ENCODE data around the gene EFCAB5. TPM values are rescaled to one million over a fixed set of nuclear protein-coding genes. Genes with fewer than 3 reads are reported as not detected.

EFCAB5 gene
- total and polyA plus RNA-seq, 10 of the 15 experiments (the other 5 are each of a cell fraction or from before 2014, with no cell fraction given): 0.39 to 2.6 (median 1.0) TPM

DNA sequence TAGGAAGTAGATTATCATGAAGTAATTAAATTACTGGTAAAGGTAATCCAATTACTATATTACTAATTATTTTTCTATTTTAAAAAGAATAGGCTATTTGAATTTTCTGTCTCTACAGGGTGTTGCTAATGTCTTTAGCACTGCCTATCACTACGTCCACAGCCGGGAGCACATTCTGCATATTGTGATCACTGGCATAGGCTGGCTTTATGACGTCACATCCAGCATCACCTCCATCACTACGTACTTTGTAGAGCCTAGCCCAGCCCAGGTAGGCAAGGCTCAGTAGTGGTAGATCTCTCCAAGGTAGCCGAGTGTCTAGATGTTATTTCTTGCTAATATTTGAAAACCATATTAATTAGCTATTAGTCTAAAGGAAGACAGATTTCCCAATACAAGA lies 141.3 kb downstream of the EFCAB5 start:
- POLR2A ChIA-PET: interaction anchor here (0.6 to 0.7 kb wide), 2 partner anchors 204 to 394 kb away, joined by 3 to 9 read pairs; no protein-coding TSS in a partner anchor
- no peak for TF ChIP-seq KDM1A (IDR thresholded peaks at IDR 0.05; ENCODE audit: borderline replicate concordance)
- no peak for TF ChIP-seq CHD2 (IDR thresholded peaks at IDR 0.05; ENCODE audit: borderline replicate concordance, low read depth, low read length)
- no peak for TF ChIP-seq POLR2AphosphoS5 (IDR thresholded peaks at IDR 0.05; ENCODE audit: low read length)
- TF ChIP-seq ZNF384 (IDR thresholded peaks at IDR 0.05; ENCODE audit: borderline replicate concordance, low read depth, low read length): no peak
- no peak for TF ChIP-seq MXI1 (IDR thresholded peaks at IDR 0.05; ENCODE audit: low read depth, low read length)
- WGBS (ENCODE audit: insufficient coverage, insufficient replicate concordance, low lambda C conversion rate, missing lambda C conversion rate): 43% methylated on average over 5 of the region's 5 CpGs

DNA sequence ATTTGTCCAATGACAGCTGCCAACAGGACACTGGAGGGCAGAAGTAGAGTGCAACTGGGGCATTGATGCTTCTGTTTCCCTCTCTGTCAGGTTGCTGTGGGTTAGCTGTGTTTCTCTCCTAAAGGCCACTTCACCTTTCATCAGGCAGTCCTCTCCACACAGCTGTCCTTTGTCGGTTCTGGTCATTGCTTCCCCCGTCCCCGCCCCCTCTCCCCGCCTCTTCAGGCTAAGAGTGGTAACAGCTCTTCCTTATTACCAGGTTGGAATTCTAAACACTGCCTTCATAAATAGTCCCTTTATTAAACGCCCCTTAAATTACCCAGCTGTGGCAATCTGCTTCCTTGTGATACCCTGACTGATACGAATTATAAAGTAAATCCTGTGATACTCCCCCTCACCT lies 143.4 kb downstream of the EFCAB5 start:
- H4K20me1 ChIP-seq (ENCODE audit: control insufficient read depth, insufficient read depth): no peaks in the 10 kb centered on the region
- H3K4me2 ChIP-seq (ENCODE audit: control insufficient read depth, insufficient read depth): no peak overlapping the region
- WGBS (ENCODE audit: insufficient coverage, insufficient replicate concordance, low lambda C conversion rate, missing lambda C conversion rate): 43% methylated on average over 6 of the region's 6 CpGs
- ATAC-seq (no peak), DNase-seq (ENCODE audit: low read depth, low spot score) (no peak), FAIRE-seq (no peak)
- intact Hi-C loops (cut with micrococcal nuclease; ENCODE audit: unreplicated experiment) (no loop called here), in situ Hi-C loops (cut with MboI) (loop anchor here (25.0 kb wide), 1 partner anchor 272 kb away; no protein-coding TSS in a partner anchor)
- H3K4me3 ChIP-seq: no peak overlapping the region
- TF ChIP-seq ASH2L (IDR thresholded peaks at IDR 0.05; ENCODE audit: borderline replicate concordance, low read depth): no peak
- TF ChIP-seq NR2C1 (IDR thresholded peaks at IDR 0.05): no peak
- no peak overlapping the region for H3K9ac ChIP-seq (ENCODE audit: control insufficient read depth, insufficient read depth, low read length)
- BruUV-seq (replicated peaks): no TSS peak
- H3K36me3 ChIP-seq (ENCODE audit: control insufficient read depth in 2 of 2, insufficient read depth in 2 of 2, low read length in 1 of 2): no peaks in the 10 kb centered on the region
- CTCF ChIA-PET: interaction anchor here (0.7 to 2.9 kb wide), 5 partner anchors 9 to 636 kb away, joined by 3 to 25 read pairs (median 4); no protein-coding TSS in a partner anchor
- no peaks in the 10 kb centered on the region for H3K9me3 ChIP-seq (replicated peaks; ENCODE audit: control insufficient read depth, insufficient read depth, low read length)
- RAD21 ChIA-PET (ENCODE audit: unreplicated experiment): interaction anchor here (1.3 kb wide), 1 partner anchor 8 kb away, joined by 3 read pairs; no protein-coding TSS in a partner anchor
- no peaks in the 10 kb centered on the region for H3K79me2 ChIP-seq (ENCODE audit: control insufficient read depth, insufficient read depth, low read length)
- H2AFZ ChIP-seq (ENCODE audit: control insufficient read depth, low read depth, low read length): no peak overlapping the region
- POLR2A ChIA-PET: no interaction called here
- no peaks in the 10 kb centered on the region for H3K4me1 ChIP-seq (ENCODE audit: control insufficient read depth, insufficient read depth, low read length)
- H3K27ac ChIP-seq (ENCODE audit: control insufficient read depth, insufficient read depth): no peak overlapping the region
- H3K27me3 ChIP-seq (replicated peaks in 1 of 2; ENCODE audit: control insufficient read depth in 2 of 2, insufficient read depth in 2 of 2, low read length in 1 of 2): peaks cover 0 to 2% of the 10 kb centered on the region in 2 experiments; a peak in 3 of 4 replicates
- SMC1A ChIA-PET (ENCODE audit: uncharacterized antibody, unreplicated experiment): interaction anchor here (0.8 to 2.3 kb wide), 2 partner anchors 9 to 12 kb away, joined by 3 to 14 read pairs; no protein-coding TSS in a partner anchor

More for the DNA sequence above, 141.3 kb downstream of the EFCAB5 start:
- ChIA-PET CTCF (interaction anchor here (2.9 kb wide), 1 partner anchor 11 kb away, joined by 25 read pairs; no protein-coding TSS in a partner anchor), RAD21 (ENCODE audit: unreplicated experiment) (interaction anchor here (1.6 kb wide), 1 partner anchor 12 kb away, joined by 3 read pairs; no protein-coding TSS in a partner anchor), SMC1A (ENCODE audit: uncharacterized antibody, unreplicated experiment) (interaction anchor here (0.6 to 1.0 kb wide), 3 partner anchors 10 to 275 kb away, joined by 3 to 4 read pairs (median 4); no protein-coding TSS in a partner anchor)
- Histone ChIP-seq H3K79me2 (ENCODE audit: control insufficient read depth, insufficient read depth, low read length) (no peaks in the 10 kb centered on the region), H3K9ac (ENCODE audit: control insufficient read depth, insufficient read depth, low read length) (no peak overlapping the region), H3K27me3 (replicated peaks in 1 of 2; ENCODE audit: control insufficient read depth in 2 of 2, insufficient read depth in 2 of 2, low read length in 1 of 2) (peaks cover 2 to 5% of the 10 kb centered on the region in 2 experiments), H2AFZ (ENCODE audit: control insufficient read depth, low read depth, low read length) (no peak overlapping the region), H3K4me1 (ENCODE audit: control insufficient read depth, insufficient read depth, low read length) (no peaks in the 10 kb centered on the region), H3K4me3 (no peak overlapping the region), H3K36me3 (ENCODE audit: control insufficient read depth in 2 of 2, insufficient read depth in 2 of 2, low read length in 1 of 2) (no peaks in the 10 kb centered on the region), H3K9me3 (replicated peaks; ENCODE audit: control insufficient read depth, insufficient read depth, low read length) (no peaks in the 10 kb centered on the region), H4K20me1 (ENCODE audit: control insufficient read depth, insufficient read depth) (no peaks in the 10 kb centered on the region), H3K4me2 (ENCODE audit: control insufficient read depth, insufficient read depth) (no peak overlapping the region), H3K27ac (ENCODE audit: control insufficient read depth, insufficient read depth) (no peak overlapping the region)
- BruUV-seq (replicated peaks): no TSS peak
- ATAC-seq: no peak
- in situ Hi-C loops (cut with MboI): loop anchor here (25.0 kb wide), 1 partner anchor 270 kb away; no protein-coding TSS in a partner anchor
- DNase-seq (ENCODE audit: low read depth, low spot score): no peak
- intact Hi-C loops (cut with micrococcal nuclease; ENCODE audit: unreplicated experiment): no loop called here
- no peak for FAIRE-seq

All from GM12878 (cell line).